ENCODE measurements around the gene SLC39A11. TPM values are rescaled to one million over a fixed set of nuclear protein-coding genes. Genes with fewer than 3 reads are reported as not detected.

The SLC39A11 gene
- total and polyA plus RNA-seq, 3 donors from 2014 or later: 11.4 to 18.6 (median 18.0) TPM

GRCh38 chr17:72677108-72677507 is 415.4 kb downstream of the SLC39A11 start:
- DNase-seq: no peak
- intact Hi-C loops (cut with DNase I; ENCODE audit: low total_unique reads): no loop called here

GRCh38 chr17:72672729-72673128 is 419.8 kb downstream of the SLC39A11 start:
- intact Hi-C loops (cut with DNase I; ENCODE audit: low total_unique reads): no loop called here
- 91 to 92% methylated on average over 4 of the region's 4 CpGs for WGBS, 2 donors

More at GRCh38 chr17:72677108-72677507, 415.4 kb downstream of the SLC39A11 start:
- Histone ChIP-seq H3K36me3 (ENCODE audit: low read depth, missing control alignments) (no peaks in the 10 kb centered on the region), H3K9me3 (no peaks in the 10 kb centered on the region), H3K4me3 (no peak overlapping the region), H3K4me1 (no peaks in the 10 kb centered on the region), H3K27ac (no peak overlapping the region), H3K27me3 (no peaks in the 10 kb centered on the region)
- no peak for TF ChIP-seq CTCF (IDR thresholded peaks at IDR 0.05)
- TF ChIP-seq POLR2A (IDR thresholded peaks at IDR 0.05): no peak
- WGBS, 2 donors: 76 to 89% methylated on average over 2 of the region's 2 CpGs

GRCh38 chr17:72671016-72671415 is 421.5 kb downstream of the SLC39A11 start:
- Histone ChIP-seq H3K27me3 (no peaks in the 10 kb centered on the region), H3K4me3 (no peak overlapping the region), H3K4me1 (peaks cover 5% of the 10 kb centered on the region), H3K9me3 (no peaks in the 10 kb centered on the region), H3K27ac (no peak overlapping the region), H3K36me3 (ENCODE audit: low read depth, missing control alignments) (no peaks in the 10 kb centered on the region)
- intact Hi-C loops (cut with DNase I; ENCODE audit: low total_unique reads): no loop called here
- TF ChIP-seq CTCF (IDR thresholded peaks at IDR 0.05) (no peak), POLR2A (IDR thresholded peaks at IDR 0.05) (no peak)
- DNase-seq: no peak

More at GRCh38 chr17:72672729-72673128, 419.8 kb downstream of the SLC39A11 start:
- Histone ChIP-seq H3K27ac (no peak overlapping the region), H3K27me3 (no peaks in the 10 kb centered on the region), H3K4me1 (no peaks in the 10 kb centered on the region), H3K36me3 (ENCODE audit: low read depth, missing control alignments) (no peaks in the 10 kb centered on the region), H3K9me3 (no peaks in the 10 kb centered on the region), H3K4me3 (no peak overlapping the region)
- DNase-seq: no peak
- TF ChIP-seq CTCF (IDR thresholded peaks at IDR 0.05) (no peak), POLR2A (IDR thresholded peaks at IDR 0.05) (no peak)

- Histone ChIP-seq H3K27ac (no peak overlapping the region), H3K9me3 (no peaks in the 10 kb centered on the region), H3K4me1 (peaks cover 5% of the 10 kb centered on the region), H3K27me3 (no peaks in the 10 kb centered on the region), H3K36me3 (ENCODE audit: low read depth, missing control alignments) (no peaks in the 10 kb centered on the region), H3K4me3 (no peak overlapping the region)
- DNase-seq: no peak
- TF ChIP-seq CTCF (IDR thresholded peaks at IDR 0.05): no peak
- TF ChIP-seq POLR2A (IDR thresholded peaks at IDR 0.05): no peak
- 90 to 91% methylated on average over 5 of the region's 5 CpGs for WGBS, 2 donors
- intact Hi-C loops (cut with DNase I; ENCODE audit: low total_unique reads): no loop called here
Observed at GRCh38 chr17:72667096-72668063, 425.1 kb downstream of the SLC39A11 start.

Measured in testis (tissue), 3 donors.